GM19397 (cell line): Measurements from ENCODE around the gene PAM16.
A peak's percentile ranks its signal among the peaks of the same experiment; 100 is the strongest.

Experiments used
- ATAC-seq: cut with Tn5 transposase; IDR thresholded peaks from one replicate; pipeline ENCODE4 v1.9.1; 2021; ENCODE audit warnings: mild to moderate bottlenecking, moderate library complexity; ENCODE audit not compliant: unreplicated experiment

The PAM16 gene

DNA sequence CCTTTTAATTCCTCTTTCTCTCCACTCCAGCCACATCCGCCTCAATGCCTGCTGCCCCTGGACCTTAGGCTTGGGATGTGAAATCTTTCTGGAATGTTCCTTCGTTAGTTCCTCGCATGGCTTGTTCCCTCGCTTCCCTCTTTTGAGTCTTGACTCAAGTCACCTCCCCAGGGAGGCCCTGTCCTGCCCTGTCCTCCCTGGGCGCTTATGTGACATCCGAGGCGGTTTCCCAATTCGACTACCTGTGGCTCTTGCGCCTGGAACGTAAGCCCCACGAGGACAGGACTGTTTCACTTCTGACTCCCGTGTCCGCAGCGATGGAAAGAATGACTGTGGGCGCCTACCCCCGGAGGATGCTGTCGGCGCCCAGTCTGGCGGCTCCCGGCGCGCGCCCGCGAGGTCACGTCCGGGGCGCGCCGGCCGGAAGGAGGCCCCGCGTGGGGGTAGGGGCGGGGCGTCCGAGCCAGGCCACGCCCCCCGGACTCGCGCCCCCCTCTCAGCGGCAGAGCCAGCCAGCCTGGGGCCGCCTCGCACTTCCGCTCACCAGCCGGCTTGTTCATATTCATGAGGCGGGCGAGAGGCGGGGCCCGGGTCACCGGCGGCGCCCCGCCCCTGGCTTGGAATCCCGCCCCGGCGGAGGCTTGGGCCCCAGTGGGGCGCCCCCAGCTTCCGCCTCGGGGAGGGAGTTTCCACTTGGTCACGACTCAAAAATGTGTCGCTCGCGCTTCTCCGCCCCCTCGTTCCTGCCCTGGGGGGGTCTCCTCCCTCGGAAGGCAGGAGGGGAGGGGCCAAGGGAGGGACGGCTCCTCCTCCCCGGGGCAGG lies 43.7 kb downstream of the PAM16 start:
- peak; percentile 87 for ATAC-seq

GRCh38 chr16:4306470-4307214 lies 44.5 kb downstream of the PAM16 start:
- no peak for ATAC-seq

- no peak for ATAC-seq
Observed at GRCh38 chr16:4303973-4304372, 47.1 kb downstream of the PAM16 start.

DNA sequence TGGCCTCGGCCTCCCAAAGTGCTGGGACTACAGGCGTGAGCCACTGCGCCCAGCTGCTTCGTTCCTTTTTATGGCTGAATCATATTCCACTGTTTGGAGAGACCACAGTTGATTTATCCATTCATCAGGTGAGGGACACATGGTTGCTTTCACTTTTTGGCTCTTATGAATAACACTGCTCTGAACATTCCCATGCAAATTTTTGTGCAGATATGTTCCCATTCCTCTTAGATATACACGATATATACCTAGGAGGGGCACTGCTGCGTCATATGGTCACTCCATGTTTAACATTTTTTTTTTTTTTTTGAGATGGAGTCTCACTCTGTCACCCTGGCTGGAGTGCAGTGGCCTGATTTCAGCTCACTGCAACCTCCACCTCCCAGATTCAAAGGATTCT lies 49.2 kb downstream of the PAM16 start:
- no peak for ATAC-seq

DNA sequence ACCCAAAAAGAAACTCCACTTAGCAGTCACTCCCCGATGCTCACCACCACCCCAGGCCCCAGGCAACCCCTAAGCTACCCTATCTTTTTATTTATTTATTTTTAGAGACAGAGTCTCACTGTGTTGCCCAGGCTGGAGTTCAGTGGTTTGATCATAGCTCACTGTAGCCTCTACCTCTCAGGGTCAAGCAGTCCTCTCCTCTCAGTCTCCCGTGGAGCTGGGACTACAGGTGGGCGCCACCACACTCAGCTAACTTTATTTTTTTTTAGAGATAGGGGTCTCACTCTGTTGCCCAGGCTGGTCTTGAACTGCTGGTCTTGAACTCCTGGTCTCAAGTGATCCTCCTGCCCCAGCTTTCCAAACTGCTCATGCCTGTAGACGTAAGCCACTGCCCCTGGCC lies 49.9 kb downstream of the PAM16 start:
- no peak for ATAC-seq

GRCh38 chr16:4298761-4299522 lies 52.2 kb downstream of the PAM16 start:
- no peak for ATAC-seq

- no peak for ATAC-seq
Observed at GRCh38 chr16:4297480-4297879, 53.6 kb downstream of the PAM16 start.

DNA sequence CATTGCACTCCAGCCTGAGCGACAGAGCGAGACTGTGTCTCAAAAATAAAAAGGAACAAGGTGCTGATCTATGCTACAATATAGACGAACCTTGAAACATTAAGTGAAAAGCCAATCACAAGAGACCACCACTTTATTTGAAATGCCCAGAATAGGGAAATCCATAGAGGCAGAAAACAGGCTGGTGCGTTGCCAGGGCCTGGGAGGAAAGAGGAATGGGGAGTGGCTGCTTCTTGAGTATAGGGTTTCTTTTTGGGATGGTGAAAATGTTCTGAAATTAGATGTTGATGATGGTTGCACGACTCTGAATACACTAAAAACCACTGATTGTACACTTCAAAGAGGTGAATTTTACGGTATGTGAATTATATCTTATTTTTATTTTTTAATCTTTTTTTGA lies 55.5 kb downstream of the PAM16 start:
- no peak for ATAC-seq

GRCh38 chr16:4293822-4294457 lies 57.2 kb downstream of the PAM16 start:
- no peak for ATAC-seq

DNA sequence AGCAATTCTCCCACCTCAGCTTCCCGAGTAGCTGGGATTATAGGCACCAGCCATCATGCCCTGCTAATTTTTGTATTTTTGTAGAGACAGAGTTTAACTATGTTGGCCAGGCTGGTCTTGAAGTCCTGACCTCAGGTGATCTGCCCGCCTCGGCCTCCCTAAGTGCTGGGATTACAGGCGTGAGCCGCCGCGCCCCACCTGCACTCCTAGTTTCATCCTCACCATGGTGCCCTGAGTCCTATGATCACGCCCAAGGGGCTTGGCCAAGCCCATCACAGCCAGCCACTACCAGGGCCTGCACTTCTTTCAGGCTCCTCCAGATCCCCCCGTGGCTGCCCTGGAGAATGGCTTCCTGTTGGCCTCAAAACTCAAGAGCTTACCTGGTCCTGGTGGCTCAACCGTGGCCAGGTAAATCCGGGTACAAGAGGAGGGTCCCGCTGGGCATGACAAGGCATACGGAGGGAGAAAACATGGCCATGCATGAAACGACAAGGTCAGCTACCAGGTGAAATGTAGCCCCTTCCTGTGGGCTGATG lies 57.9 kb downstream of the PAM16 start:
- no peak for ATAC-seq

DNA sequence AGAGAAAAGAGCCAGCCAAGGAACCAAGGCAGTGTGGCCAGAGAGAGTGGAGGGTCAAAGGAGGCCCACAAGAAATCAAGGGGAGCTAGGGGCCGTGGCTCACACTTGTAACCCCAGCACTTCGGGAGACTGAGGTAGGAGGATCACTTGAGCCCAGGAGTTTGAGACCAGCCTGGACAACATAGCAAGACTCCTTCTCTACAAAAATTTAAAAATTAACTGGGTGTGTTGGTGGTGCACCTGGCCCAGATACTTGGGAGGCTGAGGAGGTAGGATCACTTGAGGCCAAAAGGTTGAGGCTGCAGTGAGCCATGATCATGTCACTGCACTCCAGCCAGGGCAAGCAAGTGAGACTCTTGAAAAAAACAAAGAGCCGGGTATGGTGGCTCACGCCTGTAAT lies 59.4 kb downstream of the PAM16 start:
- ATAC-seq, result no peak
